HepG2 (cell line): Measurements from ENCODE around the gene NEK8.

Source experiments
- ATF3 ChIP-seq: sonication (generic); formaldehyde crosslinking; IDR thresholded peaks from 2 replicates; pipeline ENCODE4 v1.4.0; 2020; ENCODE audit warnings: missing genetic modification reagents
- HCFC1 ChIP-seq: fragments of 150-350 bp; IDR thresholded peaks from 2 replicates; pipeline ENCODE4 v1.6.1; 2014; ENCODE audit warnings: low read depth, low read length
- REPIN1 ChIP-seq: sonication (generic); formaldehyde crosslinking; IDR thresholded peaks from 2 replicates; pipeline ENCODE4 v1.8.0; 2022; ENCODE audit warnings: missing genetic modification reagents, low read depth, mild to moderate bottlenecking, borderline replicate concordance
- RFX5 ChIP-seq: IDR thresholded peaks from 2 replicates; pipeline ENCODE4 v1.6.1; 2011; ENCODE audit warnings: low read depth, low read length, improper control_type of control experiment
- SALL2 ChIP-seq: sonication (generic); formaldehyde crosslinking; IDR thresholded peaks from 2 replicates; pipeline ENCODE4 v1.8.1; 2023; ENCODE audit warnings: mild to moderate bottlenecking, missing genetic modification reagents, inconsistent platforms
- SP2 ChIP-seq: sonication (generic); formaldehyde crosslinking; IDR thresholded peaks from 2 replicates; pipeline ENCODE4 v1.5.1; 2020; ENCODE audit warnings: mild to moderate bottlenecking, missing genetic modification reagents
- SRSF9 ChIP-seq: fragments of 200-400 bp; formaldehyde crosslinking; IDR thresholded peaks from 2 replicates; pipeline ENCODE4 v1.6.1; 2018; ENCODE audit warnings: borderline replicate concordance, mild to moderate bottlenecking, low read depth, low read length; ENCODE audit not compliant: insufficient read depth, poor library complexity, severe bottlenecking
- ZNF749 ChIP-seq: sonication (generic); formaldehyde crosslinking; IDR thresholded peaks from 2 replicates; pipeline ENCODE4 v1.8.0; 2022; ENCODE audit warnings: mild to moderate bottlenecking, missing genetic modification reagents, moderate library complexity, borderline replicate concordance
- ZNF770 ChIP-seq: sonication (generic); formaldehyde crosslinking; IDR thresholded peaks from 2 replicates; pipeline ENCODE4 v1.5.0; 2020; ENCODE audit warnings: mild to moderate bottlenecking, missing genetic modification reagents

GRCh38 chr17:28715217-28715616, 13.4 kb upstream of the NEK8 start:
- no peak for TF ChIP-seq SRSF9
- TF ChIP-seq ZNF749 (CRISPR knock-in tag): no peak
- TF ChIP-seq RFX5: no peak
- no peak for TF ChIP-seq ZNF770 (CRISPR knock-in tag)
- no peak for TF ChIP-seq SP2 (CRISPR knock-in tag)
- no peak for TF ChIP-seq HCFC1
- TF ChIP-seq ATF3 (CRISPR knock-in tag): no peak
- no peak for TF ChIP-seq SALL2 (CRISPR knock-in tag)
- TF ChIP-seq REPIN1 (CRISPR knock-in tag): no peak
